Hair follicle dermal papilla cell (primary cell): ENCODE results near the gene B3GALNT2. TPM values are rescaled to one million over a fixed set of nuclear protein-coding genes. Genes with fewer than 3 reads are reported as not detected.

Experiments used
- small RNA-seq: library from RNA; depleted of rRNA; stranded (forward); fragments of <200 nt; gene quantifications from one replicate; pipeline ENCODE3, GENCODE V24; 2012
- total RNA-seq: library from RNA; depleted of rRNA; stranded (reverse); fragments of >200 nt; gene quantifications from 2 replicates; pipeline ENCODE4 v1.2.3, GENCODE V29; 2012

The B3GALNT2 gene
- total RNA-seq = 41.4 and 62.6 TPM in 2 replicates

GRCh38 chr1:235504122-235504493, at the start of gene B3GALNT2:
TSS of gene B3GALNT2 (minus strand) at chr1:235504452. CDS start at chr1:235504252, 200 bp downstream.

Small RNA genes lying within 50 kb of the gene (small RNA-seq; reads per million reads assigned to genes)
- not detected for gene MTCO3P46
- gene MTND4LP21 = not detected
- not detected for gene RPS21P1

Other genes starting within 250 kb of the B3GALNT2 start
- 24.5 and 27.7 TPM in 2 replicates for gene ARID4B, start 176.3 kb downstream of the B3GALNT2 start, total RNA-seq
- gene GGPS1, start 175.9 kb downstream of the B3GALNT2 start, total RNA-seq = 21.9 and 29.0 TPM in 2 replicates
- 22.2 and 24.3 TPM in 2 replicates for gene TBCE, start 137.0 kb downstream of the B3GALNT2 start, total RNA-seq
- gene GNG4, start 145.3 kb upstream of the B3GALNT2 start, total RNA-seq = under 0.01 TPM in 1 of 2 replicates, not detected in the other